ENCODE measurements around the gene SNX32.

SNX32 gene

DNA sequence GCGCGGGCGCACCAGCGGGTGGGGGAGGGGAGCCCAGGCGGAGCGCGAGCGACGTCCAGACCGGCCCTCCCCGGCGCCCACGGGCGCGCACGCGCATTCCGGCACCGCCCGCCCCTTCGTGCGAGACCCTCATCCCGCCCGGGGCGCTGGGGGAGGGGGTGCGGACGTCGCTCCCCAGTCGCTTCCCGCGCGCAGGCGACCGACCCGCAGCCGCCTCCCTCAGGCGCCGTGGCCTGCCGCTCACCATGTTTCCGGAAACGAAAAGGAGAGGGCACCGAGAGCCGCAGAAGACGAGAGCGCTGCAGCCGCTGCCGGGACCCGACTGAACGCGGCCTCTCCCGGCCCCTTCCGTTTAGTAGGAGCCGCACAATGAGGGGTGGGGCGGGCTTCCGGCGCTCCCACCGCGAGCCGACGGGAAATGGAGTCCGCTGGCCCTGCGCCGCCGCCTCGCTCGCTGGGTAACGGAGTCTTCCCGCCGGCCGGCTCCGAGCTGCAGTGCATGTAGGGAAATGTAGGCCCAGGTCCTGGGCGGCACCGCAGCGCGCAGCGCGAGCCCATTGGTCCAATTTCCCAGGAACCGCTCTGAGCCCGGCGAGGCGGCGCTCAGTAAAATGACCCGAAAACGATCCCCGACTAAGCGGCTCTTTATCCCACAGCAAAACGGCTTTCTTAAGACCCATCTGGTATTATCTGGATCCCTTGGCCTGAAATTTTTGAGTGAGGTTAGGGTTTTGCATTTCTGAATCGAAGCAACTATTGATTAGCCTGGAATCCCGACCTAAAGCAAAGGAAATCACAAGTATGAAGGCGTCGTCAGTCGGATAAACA, 24.3 kb downstream of the SNX32 start, which contains the start of gene CFL1:
Gene CFL1 (minus strand): TSS at position 328 of the 828 bp plus-strand sequence. CDS start 81 bp downstream, at position 247.
- no peaks in the 10 kb centered on the region for H3K9me2 ChIP-seq (replicated peaks; ENCODE audit: insufficient read depth, low read length)
- H3K79me2 ChIP-seq (ENCODE audit: insufficient read depth, low read length) = peaks cover 45% of the 10 kb centered on the region
- H2AFZ ChIP-seq (ENCODE audit: low read depth, low read length, severe bottlenecking) = peak within 1 kb of the TSS; percentile 42
- no peak for TF ChIP-seq EZH2phosphoT487 (conservative IDR thresholded peaks at IDR 0.05; ENCODE audit: low read length)
- TF ChIP-seq, protein P1, sequence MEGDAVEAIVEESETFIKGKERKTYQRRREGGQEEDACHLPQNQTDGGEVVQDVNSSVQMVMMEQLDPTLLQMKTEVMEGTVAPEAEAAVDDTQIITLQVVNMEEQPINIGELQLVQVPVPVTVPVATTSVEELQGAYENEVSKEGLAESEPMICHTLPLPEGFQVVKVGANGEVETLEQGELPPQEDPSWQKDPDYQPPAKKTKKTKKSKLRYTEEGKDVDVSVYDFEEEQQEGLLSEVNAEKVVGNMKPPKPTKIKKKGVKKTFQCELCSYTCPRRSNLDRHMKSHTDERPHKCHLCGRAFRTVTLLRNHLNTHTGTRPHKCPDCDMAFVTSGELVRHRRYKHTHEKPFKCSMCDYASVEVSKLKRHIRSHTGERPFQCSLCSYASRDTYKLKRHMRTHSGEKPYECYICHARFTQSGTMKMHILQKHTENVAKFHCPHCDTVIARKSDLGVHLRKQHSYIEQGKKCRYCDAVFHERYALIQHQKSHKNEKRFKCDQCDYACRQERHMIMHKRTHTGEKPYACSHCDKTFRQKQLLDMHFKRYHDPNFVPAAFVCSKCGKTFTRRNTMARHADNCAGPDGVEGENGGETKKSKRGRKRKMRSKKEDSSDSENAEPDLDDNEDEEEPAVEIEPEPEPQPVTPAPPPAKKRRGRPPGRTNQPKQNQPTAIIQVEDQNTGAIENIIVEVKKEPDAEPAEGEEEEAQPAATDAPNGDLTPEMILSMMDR (IDR thresholded peaks at IDR 0.05; ENCODE audit: insufficient read depth, low read length, poor library complexity, severe bottlenecking) = no peak
- H3F3A ChIP-seq (ENCODE audit: insufficient read depth) = peaks cover 27% of the 10 kb centered on the region
- H3K4me3 ChIP-seq (ENCODE audit: insufficient read depth, low read length, poor library complexity, severe bottlenecking) = peak within 1 kb of the TSS; percentile 66
- peak within 1 kb of the TSS; percentile 94 for H3K4me2 ChIP-seq (ENCODE audit: low read depth, low read length, poor library complexity, severe bottlenecking)
- H3K27me3 ChIP-seq (ENCODE audit: low read length) = no peaks in the 10 kb centered on the region
- H3K9ac ChIP-seq (ENCODE audit: low read length) = peak within 1 kb of the TSS; percentile 97
- H3K27ac ChIP-seq (ENCODE audit: low read depth, low read length) = peak within 1 kb of the TSS; percentile 90
- no peaks in the 10 kb centered on the region for H3K9me3 ChIP-seq (ENCODE audit: insufficient read depth, low read length)
- H4K20me1 ChIP-seq (ENCODE audit: low read depth, low read length) = peaks cover 16% of the 10 kb centered on the region
- peaks cover 24% of the 10 kb centered on the region for H3K36me3 ChIP-seq (ENCODE audit: low read length)

DNA sequence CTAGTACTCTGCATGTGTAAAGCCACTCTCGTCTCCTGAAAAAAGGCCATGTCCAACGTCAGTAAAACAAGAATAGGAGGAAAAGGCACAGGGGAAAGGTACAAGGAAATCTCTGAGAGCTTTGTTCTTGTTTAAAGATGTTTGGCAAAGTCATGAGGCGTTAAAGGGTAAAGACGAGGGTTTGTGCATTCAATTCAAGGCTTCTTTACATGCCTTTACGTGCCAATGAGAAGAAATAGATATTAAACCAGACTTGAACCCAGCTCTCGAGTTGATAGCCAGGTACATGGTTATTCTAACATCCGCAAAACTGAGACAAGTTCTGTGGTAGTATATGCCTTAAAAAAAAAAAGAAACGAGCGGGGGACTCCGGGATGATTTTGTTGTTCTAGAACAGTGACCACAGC, 24.9 kb downstream of the SNX32 start:
- peaks cover 16% of the 10 kb centered on the region for H4K20me1 ChIP-seq (ENCODE audit: low read depth, low read length)
- H3K4me3 ChIP-seq (ENCODE audit: insufficient read depth, low read length, poor library complexity, severe bottlenecking) = peak overlapping the region; percentile 65
- TF ChIP-seq, protein P1 (IDR thresholded peaks at IDR 0.05; ENCODE audit: insufficient read depth, low read length, poor library complexity, severe bottlenecking) = no peak
- no peak for TF ChIP-seq EZH2phosphoT487 (conservative IDR thresholded peaks at IDR 0.05; ENCODE audit: low read length)
- peak overlapping the region; percentile 42 for H2AFZ ChIP-seq (ENCODE audit: low read depth, low read length, severe bottlenecking)
- peak overlapping the region; percentile 90 for H3K27ac ChIP-seq (ENCODE audit: low read depth, low read length)
- peak overlapping the region; percentile 94 for H3K4me2 ChIP-seq (ENCODE audit: low read depth, low read length, poor library complexity, severe bottlenecking)
- no peaks in the 10 kb centered on the region for H3K9me2 ChIP-seq (replicated peaks; ENCODE audit: insufficient read depth, low read length)
- H3F3A ChIP-seq (ENCODE audit: insufficient read depth) = peaks cover 21% of the 10 kb centered on the region
- H3K27me3 ChIP-seq (ENCODE audit: low read length) = no peaks in the 10 kb centered on the region
- peaks cover 45% of the 10 kb centered on the region for H3K79me2 ChIP-seq (ENCODE audit: insufficient read depth, low read length)
- peak overlapping the region; percentile 97 for H3K9ac ChIP-seq (ENCODE audit: low read length)
- no peaks in the 10 kb centered on the region for H3K9me3 ChIP-seq (ENCODE audit: insufficient read depth, low read length)
- peaks cover 24% of the 10 kb centered on the region for H3K36me3 ChIP-seq (ENCODE audit: low read length)

DNA sequence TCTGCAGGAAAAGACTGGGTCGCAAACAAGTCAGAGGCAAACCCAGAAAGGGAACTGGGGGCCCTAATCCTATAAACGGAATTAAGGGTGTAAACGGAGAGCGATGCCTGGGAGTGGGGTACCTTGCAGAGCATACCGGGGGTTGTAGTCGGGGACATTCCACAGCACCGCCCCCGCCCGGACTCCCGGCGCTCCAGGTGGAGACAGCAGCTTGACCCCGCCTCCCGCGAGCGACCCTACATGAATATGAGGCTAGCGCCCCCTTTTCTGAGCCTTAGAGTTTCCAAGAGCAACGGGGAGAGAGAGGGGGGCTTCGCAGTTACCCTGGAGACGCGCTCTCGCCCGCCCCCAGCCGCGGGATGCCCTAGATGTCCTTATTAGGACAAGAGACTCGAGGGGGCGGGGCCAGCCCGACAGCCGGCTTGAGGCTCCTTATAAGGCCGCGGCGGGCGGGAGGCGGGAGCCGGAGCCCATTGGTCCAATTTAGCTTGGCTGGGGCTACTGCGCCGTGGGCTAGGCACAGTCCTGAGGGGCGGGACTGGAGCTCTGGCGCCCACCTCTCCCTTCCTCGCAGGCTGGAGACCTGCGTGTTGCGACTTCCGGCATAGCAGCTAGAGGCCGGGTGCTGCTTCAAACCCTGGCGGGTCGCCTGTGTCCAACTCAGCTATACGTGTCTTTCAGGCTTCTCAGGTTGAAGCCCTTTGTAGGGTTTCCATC, 25.5 kb downstream of the SNX32 start:
- H2AFZ ChIP-seq (ENCODE audit: low read depth, low read length, severe bottlenecking) = peak overlapping the region; percentile 21
- H3K9me3 ChIP-seq (ENCODE audit: insufficient read depth, low read length) = no peaks in the 10 kb centered on the region
- H3K79me2 ChIP-seq (ENCODE audit: insufficient read depth, low read length) = peaks cover 45% of the 10 kb centered on the region
- H4K20me1 ChIP-seq (ENCODE audit: low read depth, low read length) = peaks cover 16% of the 10 kb centered on the region
- H3K4me2 ChIP-seq (ENCODE audit: low read depth, low read length, poor library complexity, severe bottlenecking) = peak overlapping the region; percentile 94
- H3K4me3 ChIP-seq (ENCODE audit: insufficient read depth, low read length, poor library complexity, severe bottlenecking) = peak overlapping the region; percentile 65
- peaks cover 16% of the 10 kb centered on the region for H3F3A ChIP-seq (ENCODE audit: insufficient read depth)
- no peaks in the 10 kb centered on the region for H3K27me3 ChIP-seq (ENCODE audit: low read length)
- H3K36me3 ChIP-seq (ENCODE audit: low read length) = peaks cover 23% of the 10 kb centered on the region
- H3K9ac ChIP-seq (ENCODE audit: low read length) = peak overlapping the region; percentile 97
- TF ChIP-seq, protein P1 (IDR thresholded peaks at IDR 0.05; ENCODE audit: insufficient read depth, low read length, poor library complexity, severe bottlenecking) = no peak
- TF ChIP-seq EZH2phosphoT487 (conservative IDR thresholded peaks at IDR 0.05; ENCODE audit: low read length) = no peak
- H3K27ac ChIP-seq (ENCODE audit: low read depth, low read length) = peak overlapping the region; percentile 90
- H3K9me2 ChIP-seq (replicated peaks; ENCODE audit: insufficient read depth, low read length) = no peaks in the 10 kb centered on the region

Measured in SU-DHL-6 (cell line).